ENCODE data around the gene TAF1. TPM values are rescaled to one million over a fixed set of nuclear protein-coding genes. Genes with fewer than 3 reads are reported as not detected.
"Not testable (repeated sequence)": the region's sequence is repeated elsewhere in the genome, so short reads cannot be mapped to it uniquely, and the experiment has no call there.

The TAF1 gene
- total RNA-seq, 1 donor from 2014 or later, result 59.0 TPM

- Histone ChIP-seq H3K36me3 (ENCODE audit: control insufficient read depth in 3 of 3, insufficient read depth in 3 of 3, low read length in 3 of 3) (peaks cover under 1 to 10% (median 4%) of the 10 kb centered on the region in 3 donors), H3K4me1 (ENCODE audit: control insufficient read depth in 3 of 3, insufficient read depth in 3 of 3, low read length in 3 of 3) (peaks cover 11 to 19% (median 19%) of the 10 kb centered on the region in 3 donors)
Measured at GRCh38 chrX:71365356-71365874, 742 bp upstream of the TAF1 start.

GRCh38 chrX:71366674-71367256 lies 608 bp downstream of the TAF1 start:
- peaks cover 4 to 15% (median 8%) of the 10 kb centered on the region in 3 donors for H3K36me3 ChIP-seq (ENCODE audit: control insufficient read depth in 3 of 3, insufficient read depth in 3 of 3, low read length in 3 of 3)
- H3K9ac ChIP-seq (ENCODE audit: low read depth in 1 of 3, low read length in 3 of 3), result peak overlapping the region; percentile 91 to 95 (median 94)
- H3K27ac ChIP-seq (ENCODE audit: low read depth, low read length), result peak overlapping the region; percentile 98
- no peaks in the 10 kb centered on the region for H3K27me3 ChIP-seq (ENCODE audit: control insufficient read depth in 3 of 3, insufficient read depth in 3 of 3, low read length in 3 of 3)
- peaks cover 13 to 23% (median 19%) of the 10 kb centered on the region in 3 donors for H3K4me1 ChIP-seq (ENCODE audit: control insufficient read depth in 3 of 3, insufficient read depth in 3 of 3, low read length in 3 of 3)
- no peaks in the 10 kb centered on the region for H3K9me3 ChIP-seq (ENCODE audit: control insufficient read depth in 3 of 3, low read length in 3 of 3)
- peak overlapping the region; percentile 88 to 95 (median 90) for H3K4me3 ChIP-seq (ENCODE audit: low read length in 3 of 3)

More at GRCh38 chrX:71365356-71365874, 742 bp upstream of the TAF1 start:
- Histone ChIP-seq H3K4me3 (ENCODE audit: low read length in 3 of 3) (peak overlapping the region; percentile 74 to 88 (median 80)), H3K27me3 (ENCODE audit: control insufficient read depth in 3 of 3, insufficient read depth in 3 of 3, low read length in 3 of 3) (no peaks in the 10 kb centered on the region), H3K27ac (ENCODE audit: low read depth, low read length) (peak overlapping the region; percentile 98), H3K9me3 (ENCODE audit: control insufficient read depth in 3 of 3, low read length in 3 of 3) (no peaks in the 10 kb centered on the region), H3K9ac (ENCODE audit: low read depth in 1 of 3, low read length in 3 of 3) (peak overlapping the region; percentile 84 to 89 (median 85))

- peak overlapping the region; percentile 88 to 95 (median 90) for H3K4me3 ChIP-seq (ENCODE audit: low read length in 3 of 3)
- peaks cover 13 to 23% (median 19%) of the 10 kb centered on the region in 3 donors for H3K4me1 ChIP-seq (ENCODE audit: control insufficient read depth in 3 of 3, insufficient read depth in 3 of 3, low read length in 3 of 3)
- no peaks in the 10 kb centered on the region for H3K9me3 ChIP-seq (ENCODE audit: control insufficient read depth in 3 of 3, low read length in 3 of 3)
- H3K9ac ChIP-seq (ENCODE audit: low read depth in 1 of 3, low read length in 3 of 3), result peak overlapping the region; percentile 91 to 95 (median 94)
- H3K36me3 ChIP-seq (ENCODE audit: control insufficient read depth in 3 of 3, insufficient read depth in 3 of 3, low read length in 3 of 3), result peaks cover 4 to 15% (median 8%) of the 10 kb centered on the region in 3 donors
- no peaks in the 10 kb centered on the region for H3K27me3 ChIP-seq (ENCODE audit: control insufficient read depth in 3 of 3, insufficient read depth in 3 of 3, low read length in 3 of 3)
- H3K27ac ChIP-seq (ENCODE audit: low read depth, low read length), result peak overlapping the region; percentile 98
Measured at GRCh38 chrX:71367396-71367795, 1.2 kb downstream of the TAF1 start.

- Histone ChIP-seq H3K4me3 (ENCODE audit: low read length in 3 of 3) (no peak overlapping the region), H3K9me3 (ENCODE audit: control insufficient read depth in 3 of 3, low read length in 3 of 3) (no peaks in the 10 kb centered on the region), H3K27me3 (ENCODE audit: control insufficient read depth in 3 of 3, insufficient read depth in 3 of 3, low read length in 3 of 3) (no peaks in the 10 kb centered on the region), H3K4me1 (ENCODE audit: control insufficient read depth in 3 of 3, insufficient read depth in 3 of 3, low read length in 3 of 3) (peaks cover 11 to 14% (median 12%) of the 10 kb centered on the region in 3 donors), H3K9ac (ENCODE audit: low read depth in 1 of 3, low read length in 3 of 3) (no peak overlapping the region), H3K27ac (ENCODE audit: low read depth, low read length) (no peak overlapping the region), H3K36me3 (ENCODE audit: control insufficient read depth in 3 of 3, insufficient read depth in 3 of 3, low read length in 3 of 3) (peaks cover 12 to 35% (median 30%) of the 10 kb centered on the region in 3 donors)
Measured at GRCh38 chrX:71372388-71372787, 6.2 kb downstream of the TAF1 start.

GRCh38 chrX:71378732-71379131 lies 12.6 kb downstream of the TAF1 start:
- no peak overlapping the region for H3K9ac ChIP-seq (ENCODE audit: low read depth in 1 of 3, low read length in 3 of 3)
- no peaks in the 10 kb centered on the region for H3K27me3 ChIP-seq (ENCODE audit: control insufficient read depth in 3 of 3, insufficient read depth in 3 of 3, low read length in 3 of 3)
- H3K36me3 ChIP-seq (ENCODE audit: control insufficient read depth in 3 of 3, insufficient read depth in 3 of 3, low read length in 3 of 3), result peaks cover 24 to 69% (median 50%) of the 10 kb centered on the region in 3 donors
- H3K4me1 ChIP-seq (ENCODE audit: control insufficient read depth in 3 of 3, insufficient read depth in 3 of 3, low read length in 3 of 3), result no peaks in the 10 kb centered on the region
- H3K4me3 ChIP-seq (ENCODE audit: low read length in 3 of 3), result no peak overlapping the region
- H3K9me3 ChIP-seq (ENCODE audit: control insufficient read depth in 3 of 3, low read length in 3 of 3), result no peaks in the 10 kb centered on the region
- no peak overlapping the region for H3K27ac ChIP-seq (ENCODE audit: low read depth, low read length)

- H3K9me3 ChIP-seq (ENCODE audit: control insufficient read depth in 3 of 3, low read length in 3 of 3), result not testable (repeated sequence)
- H3K36me3 ChIP-seq (ENCODE audit: control insufficient read depth in 3 of 3, insufficient read depth in 3 of 3, low read length in 3 of 3), result peaks cover 28 to 52% (median 44%) of the 10 kb centered on the region in 3 donors
Measured at GRCh38 chrX:71391725-71392124, 25.6 kb downstream of the TAF1 start.

GRCh38 chrX:71393919-71394318 lies 27.8 kb downstream of the TAF1 start:
- H3K9me3 ChIP-seq (ENCODE audit: control insufficient read depth in 3 of 3, low read length in 3 of 3), result no peaks in the 10 kb centered on the region
- H3K27me3 ChIP-seq (ENCODE audit: control insufficient read depth in 3 of 3, insufficient read depth in 3 of 3, low read length in 3 of 3), result no peaks in the 10 kb centered on the region
- no peak overlapping the region for H3K4me3 ChIP-seq (ENCODE audit: low read length in 3 of 3)
- H3K4me1 ChIP-seq (ENCODE audit: control insufficient read depth in 3 of 3, insufficient read depth in 3 of 3, low read length in 3 of 3), result no peaks in the 10 kb centered on the region
- no peak overlapping the region for H3K27ac ChIP-seq (ENCODE audit: low read depth, low read length)
- H3K36me3 ChIP-seq (ENCODE audit: control insufficient read depth in 3 of 3, insufficient read depth in 3 of 3, low read length in 3 of 3), result peaks cover 33 to 59% (median 51%) of the 10 kb centered on the region in 3 donors
- no peak overlapping the region for H3K9ac ChIP-seq (ENCODE audit: low read depth in 1 of 3, low read length in 3 of 3)

More at GRCh38 chrX:71391725-71392124, 25.6 kb downstream of the TAF1 start:
- not testable (repeated sequence) for H3K27me3 ChIP-seq (ENCODE audit: control insufficient read depth in 3 of 3, insufficient read depth in 3 of 3, low read length in 3 of 3); H3K4me1 ChIP-seq (ENCODE audit: control insufficient read depth in 3 of 3, insufficient read depth in 3 of 3, low read length in 3 of 3); H3K4me3 ChIP-seq (ENCODE audit: low read length in 3 of 3); H3K27ac ChIP-seq (ENCODE audit: low read depth, low read length); H3K9ac ChIP-seq (ENCODE audit: low read depth in 1 of 3, low read length in 3 of 3)

GRCh38 chrX:71396576-71396975 lies 30.4 kb downstream of the TAF1 start:
- Histone ChIP-seq H3K9ac (ENCODE audit: low read depth in 1 of 3, low read length in 3 of 3) (no peak overlapping the region), H3K27ac (ENCODE audit: low read depth, low read length) (no peak overlapping the region), H3K36me3 (ENCODE audit: control insufficient read depth in 3 of 3, insufficient read depth in 3 of 3, low read length in 3 of 3) (peaks cover 27 to 55% (median 50%) of the 10 kb centered on the region in 3 donors), H3K4me1 (ENCODE audit: control insufficient read depth in 3 of 3, insufficient read depth in 3 of 3, low read length in 3 of 3) (no peaks in the 10 kb centered on the region), H3K9me3 (ENCODE audit: control insufficient read depth in 3 of 3, low read length in 3 of 3) (no peaks in the 10 kb centered on the region), H3K27me3 (ENCODE audit: control insufficient read depth in 3 of 3, insufficient read depth in 3 of 3, low read length in 3 of 3) (no peaks in the 10 kb centered on the region), H3K4me3 (ENCODE audit: low read length in 3 of 3) (no peak overlapping the region)

GRCh38 chrX:71400710-71401109 lies 34.6 kb downstream of the TAF1 start:
- Histone ChIP-seq H3K27ac (ENCODE audit: low read depth, low read length) (no peak overlapping the region), H3K36me3 (ENCODE audit: control insufficient read depth in 3 of 3, insufficient read depth in 3 of 3, low read length in 3 of 3) (peaks cover 7 to 32% (median 26%) of the 10 kb centered on the region in 3 donors), H3K4me3 (ENCODE audit: low read length in 3 of 3) (no peak overlapping the region), H3K4me1 (ENCODE audit: control insufficient read depth in 3 of 3, insufficient read depth in 3 of 3, low read length in 3 of 3) (no peaks in the 10 kb centered on the region), H3K9me3 (ENCODE audit: control insufficient read depth in 3 of 3, low read length in 3 of 3) (no peaks in the 10 kb centered on the region), H3K9ac (ENCODE audit: low read depth in 1 of 3, low read length in 3 of 3) (no peak overlapping the region), H3K27me3 (ENCODE audit: control insufficient read depth in 3 of 3, insufficient read depth in 3 of 3, low read length in 3 of 3) (no peaks in the 10 kb centered on the region)

- H3K27me3 ChIP-seq (ENCODE audit: control insufficient read depth in 3 of 3, insufficient read depth in 3 of 3, low read length in 3 of 3); H3K9ac ChIP-seq (ENCODE audit: low read depth in 1 of 3, low read length in 3 of 3); H3K4me1 ChIP-seq (ENCODE audit: control insufficient read depth in 3 of 3, insufficient read depth in 3 of 3, low read length in 3 of 3); H3K9me3 ChIP-seq (ENCODE audit: control insufficient read depth in 3 of 3, low read length in 3 of 3); H3K27ac ChIP-seq (ENCODE audit: low read depth, low read length); H3K4me3 ChIP-seq (ENCODE audit: low read length in 3 of 3): not testable (repeated sequence)
- peaks cover 12 to 14% (median 14%) of the 10 kb centered on the region in 3 donors for H3K36me3 ChIP-seq (ENCODE audit: control insufficient read depth in 3 of 3, insufficient read depth in 3 of 3, low read length in 3 of 3)
Measured at GRCh38 chrX:71416260-71416659, 50.1 kb downstream of the TAF1 start.

Data from skeletal muscle tissue (tissue), 4 donors.